H1 (cell line): Measurements from ENCODE around the gene ACACA. TPM values are rescaled to one million over a fixed set of nuclear protein-coding genes. Genes with fewer than 3 reads are reported as not detected.

ENCODE experiments used
- CTBP2 ChIP-seq: IDR thresholded peaks from 2 replicates; pipeline ENCODE4 v1.7.0; 2011; ENCODE audit warnings: borderline replicate concordance, mild to moderate bottlenecking, moderate library complexity, mixed read lengths, low read length; ENCODE audit not compliant: insufficient read depth, insufficient read length
- MAFK ChIP-seq: IDR thresholded peaks from 2 replicates; pipeline ENCODE4 v1.6.1; 2012; ENCODE audit warnings: low read depth, mild to moderate bottlenecking, improper control_type of control experiment, low read length
- RFX5 ChIP-seq: IDR thresholded peaks from 2 replicates; pipeline ENCODE4 v1.6.1; 2011; ENCODE audit warnings: low read depth, low read length, improper control_type of control experiment, borderline replicate concordance
- SIN3A ChIP-seq, 2 experiments: IDR thresholded peaks in 1 of 2; conservative IDR thresholded peaks in 1 of 2; 2 replicates each; pipeline ENCODE4 v1.6.1; 2011 to 2012; ENCODE audit warnings: low read length in 2 of 2, improper control_type of control experiment in 1 of 2, low read depth in 1 of 2, mild to moderate bottlenecking in 1 of 2
- SP4 ChIP-seq: IDR thresholded peaks from 2 replicates; pipeline ENCODE4 v1.6.1; 2012; ENCODE audit warnings: low read length, inconsistent platforms
- USF2 ChIP-seq: IDR thresholded peaks from 2 replicates; pipeline ENCODE4 v1.6.1; 2011; ENCODE audit warnings: low read length, improper control_type of control experiment
- polyA plus RNA-seq, 7 experiments: library from polyadenylated mRNA; depleted of rRNA in 3 of 7; stranded (reverse) in 5 of 7; unstranded in 2 of 7; fragments of >200 nt in 5 of 7; fragments of 200-250 nt in 2 of 7; gene quantifications; 1 replicate in 5 of 7; 2 replicates in 1 of 7; 4 replicates in 1 of 7; pipeline versions ENCODE4 v1.2.1 to v1.2.3, GENCODE V29; 2011 to 2013; ENCODE audit warnings: missing spikeins in 2 of 7, mixed read lengths in 2 of 7
- total RNA-seq: library from RNA; stranded (reverse); fragmentation: NEBNext Ultra II Directional; extraction: Animal tissue kit (Norgen Biotek cat#: 25700); gene quantifications from 2 replicates; pipeline ENCODE4 v1.2.1, GENCODE V29; 2021

ACACA gene
- total and polyA plus RNA-seq, 2 of the 8 experiments (the other 6 are each of a cell fraction or from before 2014, with no cell fraction given), result 74.0 to 160 TPM

GRCh38 chr17:37179893-37180292, 226.7 kb downstream of the ACACA start (continued):
- no peak for TF ChIP-seq CTBP2
- no peak for TF ChIP-seq SIN3A (conservative IDR thresholded peaks at IDR 0.05 in 1 of 2, IDR thresholded peaks at IDR 0.05 in 1 of 2; ENCODE audit: low read depth in 1 of 2, low read length in 2 of 2)
- no peak for TF ChIP-seq USF2
- TF ChIP-seq RFX5, result no peak
- no peak for TF ChIP-seq MAFK
- TF ChIP-seq SP4, result no peak
